SK-N-SH treated with all-trans-retinoic acid at 6 μM for 48 hours (cell line): Measurements from ENCODE around the gene SPOCK2.

Experiments
- ATAC-seq: fragments of 200-7000 bp; cut with Tn5 transposase; 3 replicates; pipeline ENCODE4 v1.9.1; 2020; ENCODE audit warnings: mild to moderate bottlenecking, moderate library complexity
- ARNTL ChIP-seq: fragments of 450-650 bp; formaldehyde crosslinking; IDR thresholded peaks from 2 replicates; pipeline ENCODE4 v1.5.0; 2020; ENCODE audit warnings: low read depth, mild to moderate bottlenecking, moderate library complexity, borderline replicate concordance
- BACH2 ChIP-seq: fragments of 250-450 bp; sonication (Bioruptor Pico); IDR thresholded peaks from 2 replicates; pipeline ENCODE4 v1.9.0; 2021; ENCODE audit warnings: mild to moderate bottlenecking, borderline replicate concordance
- CSDC2 ChIP-seq: fragments of 250-450 bp; sonication (Bioruptor Pico); IDR thresholded peaks from 2 replicates; pipeline ENCODE4 v1.5.0; 2020; ENCODE audit warnings: mild to moderate bottlenecking, moderate library complexity
- ESRRG ChIP-seq: fragments of 250-450 bp; sonication (Bioruptor Pico); IDR thresholded peaks from 2 replicates; pipeline ENCODE4 v1.6.1; 2021; ENCODE audit warnings: mild to moderate bottlenecking
- GLIS3 ChIP-seq: fragments of 250-450 bp; sonication (Bioruptor Pico); IDR thresholded peaks from 2 replicates; pipeline ENCODE4 v1.5.0; 2020; ENCODE audit warnings: mild to moderate bottlenecking, moderate library complexity
- ISL1 ChIP-seq: fragments of 250-450 bp; sonication (Bioruptor Pico); IDR thresholded peaks from 2 replicates; pipeline ENCODE4 v2.1.2; 2022; ENCODE audit warnings: mild to moderate bottlenecking, moderate library complexity
- OSR1 ChIP-seq: fragments of 250-450 bp; sonication (Bioruptor Pico); IDR thresholded peaks from 2 replicates; pipeline ENCODE4 v1.8.0; 2022; ENCODE audit warnings: moderate library complexity, mild to moderate bottlenecking, inconsistent platforms
- PPARA ChIP-seq: fragments of 250-450 bp; sonication (Bioruptor Pico); IDR thresholded peaks from 2 replicates; pipeline ENCODE4 v1.5.0; 2020; ENCODE audit warnings: mild to moderate bottlenecking, borderline replicate concordance
- RARB ChIP-seq: fragments of 250-450 bp; sonication (Bioruptor Pico); IDR thresholded peaks from 2 replicates; pipeline ENCODE4 v1.8.0; 2021; ENCODE audit warnings: mild to moderate bottlenecking, moderate library complexity
- SNAI2 ChIP-seq: fragments of 250-450 bp; sonication (Bioruptor Pico); IDR thresholded peaks from 2 replicates; pipeline ENCODE4 v1.5.0; 2020; ENCODE audit warnings: mild to moderate bottlenecking, moderate library complexity
- TCF4 ChIP-seq: fragments of 250-450 bp; sonication (Bioruptor Pico); IDR thresholded peaks from 2 replicates; pipeline ENCODE4 v1.8.0; 2021; ENCODE audit warnings: mild to moderate bottlenecking, moderate library complexity, borderline replicate concordance
- TOX ChIP-seq: fragments of 250-450 bp; sonication (Bioruptor Pico); IDR thresholded peaks from 2 replicates; pipeline ENCODE4 v1.8.0; 2021; ENCODE audit warnings: mild to moderate bottlenecking, moderate library complexity, borderline replicate concordance
- ZC3H10 ChIP-seq: fragments of 250-450 bp; sonication (Bioruptor Pico); IDR thresholded peaks from 2 replicates; pipeline ENCODE4 v1.5.1; 2021; ENCODE audit warnings: mild to moderate bottlenecking, moderate library complexity
- ZFP3 ChIP-seq: fragments of 250-450 bp; sonication (Bioruptor Pico); IDR thresholded peaks from 2 replicates; pipeline ENCODE4 v1.5.0; 2020; ENCODE audit warnings: mild to moderate bottlenecking, moderate library complexity
- ZFP30 ChIP-seq: fragments of 450-650 bp; formaldehyde crosslinking; IDR thresholded peaks from 2 replicates; pipeline ENCODE4 v1.5.0; 2022; ENCODE audit warnings: mild to moderate bottlenecking, moderate library complexity
- ZNF565 ChIP-seq: fragments of 450-650 bp; formaldehyde crosslinking; conservative IDR thresholded peaks from 2 replicates; pipeline ENCODE4 v1.5.0; 2020; ENCODE audit warnings: low read depth, mild to moderate bottlenecking, moderate library complexity
- ZNF70 ChIP-seq: fragments of 450-650 bp; formaldehyde crosslinking; IDR thresholded peaks from 2 replicates; pipeline ENCODE4 v1.5.0; 2020; ENCODE audit warnings: mild to moderate bottlenecking, moderate library complexity
- ZNF8 ChIP-seq: fragments of 450-650 bp; formaldehyde crosslinking; IDR thresholded peaks from 2 replicates; pipeline ENCODE4 v1.5.0; 2020; ENCODE audit warnings: mild to moderate bottlenecking, moderate library complexity
- TF ChIP-seq, protein P1 (sequence below): fragments of 250-450 bp; sonication (Bioruptor Pico); IDR thresholded peaks from 2 replicates; pipeline ENCODE4 v1.5.1; 2021; ENCODE audit warnings: mild to moderate bottlenecking, moderate library complexity
- TF ChIP-seq, protein P2 (sequence below): fragments of 250-450 bp; sonication (Bioruptor Pico); IDR thresholded peaks from 2 replicates; pipeline ENCODE4 v1.8.0; 2021; ENCODE audit warnings: low read depth, mild to moderate bottlenecking, moderate library complexity, borderline replicate concordance
- TF ChIP-seq, protein P3 (sequence below): fragments of 250-450 bp; sonication (Bioruptor Pico); IDR thresholded peaks from 2 replicates; pipeline ENCODE4 v1.5.0; 2020; ENCODE audit warnings: mild to moderate bottlenecking, moderate library complexity
- TF ChIP-seq, protein P4 (sequence below): fragments of 250-450 bp; sonication (Bioruptor Pico); IDR thresholded peaks from 2 replicates; pipeline ENCODE4 v1.8.0; 2020; ENCODE audit warnings: mild to moderate bottlenecking, moderate library complexity, borderline replicate concordance
- TF ChIP-seq, protein P5 (sequence below): fragments of 250-450 bp; sonication (Bioruptor Pico); IDR thresholded peaks from 2 replicates; pipeline ENCODE4 v1.5.1; 2020; ENCODE audit warnings: low read depth, mild to moderate bottlenecking, moderate library complexity

SPOCK2 gene

DNA sequence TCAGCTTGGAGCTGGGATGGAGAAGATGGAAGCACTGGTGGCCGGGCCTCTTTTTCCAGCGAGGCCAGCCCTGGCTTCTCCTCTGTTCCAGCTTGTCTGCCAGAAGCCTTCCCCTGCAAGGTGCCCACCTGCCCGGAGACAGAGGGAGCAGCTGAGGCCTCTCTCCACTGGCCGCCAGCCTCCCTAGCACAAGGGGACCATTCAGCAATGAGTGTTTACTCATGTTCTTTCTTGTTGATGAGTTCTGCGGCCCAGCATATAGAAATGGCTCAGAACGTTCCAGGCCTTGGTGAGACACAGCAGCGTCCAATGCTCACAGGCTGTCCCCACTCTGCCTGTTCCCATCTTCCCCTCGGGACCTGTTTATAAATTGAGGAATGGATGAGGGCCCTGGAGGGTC, 76.9 kb downstream of the SPOCK2 start:
- ATAC-seq = no peak
- TF ChIP-seq, protein P1, sequence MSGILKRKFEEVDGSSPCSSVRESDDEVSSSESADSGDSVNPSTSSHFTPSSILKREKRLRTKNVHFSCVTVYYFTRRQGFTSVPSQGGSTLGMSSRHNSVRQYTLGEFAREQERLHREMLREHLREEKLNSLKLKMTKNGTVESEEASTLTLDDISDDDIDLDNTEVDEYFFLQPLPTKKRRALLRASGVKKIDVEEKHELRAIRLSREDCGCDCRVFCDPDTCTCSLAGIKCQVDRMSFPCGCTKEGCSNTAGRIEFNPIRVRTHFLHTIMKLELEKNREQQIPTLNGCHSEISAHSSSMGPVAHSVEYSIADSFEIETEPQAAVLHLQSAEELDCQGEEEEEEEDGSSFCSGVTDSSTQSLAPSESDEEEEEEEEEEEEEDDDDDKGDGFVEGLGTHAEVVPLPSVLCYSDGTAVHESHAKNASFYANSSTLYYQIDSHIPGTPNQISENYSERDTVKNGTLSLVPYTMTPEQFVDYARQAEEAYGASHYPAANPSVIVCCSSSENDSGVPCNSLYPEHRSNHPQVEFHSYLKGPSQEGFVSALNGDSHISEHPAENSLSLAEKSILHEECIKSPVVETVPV (CRISPR knock-in tag) = no peak
- TF ChIP-seq RARB (CRISPR knock-in tag) = no peak
- no peak for TF ChIP-seq TCF4 (CRISPR knock-in tag)
- TF ChIP-seq OSR1 (CRISPR knock-in tag) = no peak
- TF ChIP-seq ESRRG = no peak
- no peak for TF ChIP-seq ZFP30 (CRISPR knock-in tag)
- no peak for TF ChIP-seq ZFP3 (CRISPR knock-in tag)
- TF ChIP-seq, protein P2, sequence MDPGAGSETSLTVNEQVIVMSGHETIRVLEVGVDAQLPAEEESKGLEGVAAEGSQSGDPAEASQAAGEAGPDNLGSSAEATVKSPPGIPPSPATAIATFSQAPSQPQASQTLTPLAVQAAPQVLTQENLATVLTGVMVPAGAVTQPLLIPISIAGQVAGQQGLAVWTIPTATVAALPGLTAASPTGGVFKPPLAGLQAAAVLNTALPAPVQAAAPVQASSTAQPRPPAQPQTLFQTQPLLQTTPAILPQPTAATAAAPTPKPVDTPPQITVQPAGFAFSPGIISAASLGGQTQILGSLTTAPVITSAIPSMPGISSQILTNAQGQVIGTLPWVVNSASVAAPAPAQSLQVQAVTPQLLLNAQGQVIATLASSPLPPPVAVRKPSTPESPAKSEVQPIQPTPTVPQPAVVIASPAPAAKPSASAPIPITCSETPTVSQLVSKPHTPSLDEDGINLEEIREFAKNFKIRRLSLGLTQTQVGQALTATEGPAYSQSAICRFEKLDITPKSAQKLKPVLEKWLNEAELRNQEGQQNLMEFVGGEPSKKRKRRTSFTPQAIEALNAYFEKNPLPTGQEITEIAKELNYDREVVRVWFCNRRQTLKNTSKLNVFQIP (CRISPR knock-in tag) = no peak
- no peak for TF ChIP-seq TOX
- no peak for TF ChIP-seq ZC3H10 (CRISPR knock-in tag)
- TF ChIP-seq SNAI2 (CRISPR knock-in tag) = no peak
- no peak for TF ChIP-seq ZNF565 (CRISPR knock-in tag)
- TF ChIP-seq ISL1 (CRISPR knock-in tag) = no peak

DNA sequence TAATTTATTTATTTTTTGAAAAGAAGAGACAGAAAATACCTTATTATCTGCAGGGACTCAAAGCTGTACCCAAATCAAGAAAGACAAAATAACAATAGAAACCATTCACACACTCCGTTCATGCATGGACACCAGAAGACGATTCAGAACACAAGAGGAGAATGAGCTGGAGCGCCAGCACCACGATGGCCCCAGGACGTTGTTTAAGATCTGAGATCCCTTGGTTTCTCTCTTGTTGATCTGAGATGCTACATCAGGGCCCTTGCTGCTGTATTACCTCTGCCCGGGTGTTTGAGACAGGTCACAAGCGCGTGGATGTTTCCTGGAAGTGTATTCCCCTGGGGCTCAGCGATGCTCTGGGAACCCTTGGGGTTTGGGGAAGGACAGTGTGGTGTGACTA, 77.3 kb downstream of the SPOCK2 start:
- TF ChIP-seq TCF4 (CRISPR knock-in tag) (no peak), ISL1 (CRISPR knock-in tag) (no peak), CSDC2 (no peak), ZFP3 (CRISPR knock-in tag) (no peak), ZFP30 (CRISPR knock-in tag) (no peak), ZC3H10 (CRISPR knock-in tag) (no peak), SNAI2 (CRISPR knock-in tag) (no peak), ARNTL (CRISPR knock-in tag) (no peak), TOX (no peak), PPARA (CRISPR knock-in tag) (no peak)
- TF ChIP-seq, protein P1 (CRISPR knock-in tag) = no peak
- TF ChIP-seq, protein P3, sequence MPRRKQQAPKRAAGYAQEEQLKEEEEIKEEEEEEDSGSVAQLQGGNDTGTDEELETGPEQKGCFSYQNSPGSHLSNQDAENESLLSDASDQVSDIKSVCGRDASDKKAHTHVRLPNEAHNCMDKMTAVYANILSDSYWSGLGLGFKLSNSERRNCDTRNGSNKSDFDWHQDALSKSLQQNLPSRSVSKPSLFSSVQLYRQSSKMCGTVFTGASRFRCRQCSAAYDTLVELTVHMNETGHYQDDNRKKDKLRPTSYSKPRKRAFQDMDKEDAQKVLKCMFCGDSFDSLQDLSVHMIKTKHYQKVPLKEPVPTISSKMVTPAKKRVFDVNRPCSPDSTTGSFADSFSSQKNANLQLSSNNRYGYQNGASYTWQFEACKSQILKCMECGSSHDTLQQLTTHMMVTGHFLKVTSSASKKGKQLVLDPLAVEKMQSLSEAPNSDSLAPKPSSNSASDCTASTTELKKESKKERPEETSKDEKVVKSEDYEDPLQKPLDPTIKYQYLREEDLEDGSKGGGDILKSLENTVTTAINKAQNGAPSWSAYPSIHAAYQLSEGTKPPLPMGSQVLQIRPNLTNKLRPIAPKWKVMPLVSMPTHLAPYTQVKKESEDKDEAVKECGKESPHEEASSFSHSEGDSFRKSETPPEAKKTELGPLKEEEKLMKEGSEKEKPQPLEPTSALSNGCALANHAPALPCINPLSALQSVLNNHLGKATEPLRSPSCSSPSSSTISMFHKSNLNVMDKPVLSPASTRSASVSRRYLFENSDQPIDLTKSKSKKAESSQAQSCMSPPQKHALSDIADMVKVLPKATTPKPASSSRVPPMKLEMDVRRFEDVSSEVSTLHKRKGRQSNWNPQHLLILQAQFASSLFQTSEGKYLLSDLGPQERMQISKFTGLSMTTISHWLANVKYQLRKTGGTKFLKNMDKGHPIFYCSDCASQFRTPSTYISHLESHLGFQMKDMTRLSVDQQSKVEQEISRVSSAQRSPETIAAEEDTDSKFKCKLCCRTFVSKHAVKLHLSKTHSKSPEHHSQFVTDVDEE (CRISPR knock-in tag) = no peak
- TF ChIP-seq, protein P4, sequence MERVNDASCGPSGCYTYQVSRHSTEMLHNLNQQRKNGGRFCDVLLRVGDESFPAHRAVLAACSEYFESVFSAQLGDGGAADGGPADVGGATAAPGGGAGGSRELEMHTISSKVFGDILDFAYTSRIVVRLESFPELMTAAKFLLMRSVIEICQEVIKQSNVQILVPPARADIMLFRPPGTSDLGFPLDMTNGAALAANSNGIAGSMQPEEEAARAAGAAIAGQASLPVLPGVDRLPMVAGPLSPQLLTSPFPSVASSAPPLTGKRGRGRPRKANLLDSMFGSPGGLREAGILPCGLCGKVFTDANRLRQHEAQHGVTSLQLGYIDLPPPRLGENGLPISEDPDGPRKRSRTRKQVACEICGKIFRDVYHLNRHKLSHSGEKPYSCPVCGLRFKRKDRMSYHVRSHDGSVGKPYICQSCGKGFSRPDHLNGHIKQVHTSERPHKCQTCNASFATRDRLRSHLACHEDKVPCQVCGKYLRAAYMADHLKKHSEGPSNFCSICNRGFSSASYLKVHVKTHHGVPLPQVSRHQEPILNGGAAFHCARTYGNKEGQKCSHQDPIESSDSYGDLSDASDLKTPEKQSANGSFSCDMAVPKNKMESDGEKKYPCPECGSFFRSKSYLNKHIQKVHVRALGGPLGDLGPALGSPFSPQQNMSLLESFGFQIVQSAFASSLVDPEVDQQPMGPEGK = no peak
- no peak for ATAC-seq

DNA sequence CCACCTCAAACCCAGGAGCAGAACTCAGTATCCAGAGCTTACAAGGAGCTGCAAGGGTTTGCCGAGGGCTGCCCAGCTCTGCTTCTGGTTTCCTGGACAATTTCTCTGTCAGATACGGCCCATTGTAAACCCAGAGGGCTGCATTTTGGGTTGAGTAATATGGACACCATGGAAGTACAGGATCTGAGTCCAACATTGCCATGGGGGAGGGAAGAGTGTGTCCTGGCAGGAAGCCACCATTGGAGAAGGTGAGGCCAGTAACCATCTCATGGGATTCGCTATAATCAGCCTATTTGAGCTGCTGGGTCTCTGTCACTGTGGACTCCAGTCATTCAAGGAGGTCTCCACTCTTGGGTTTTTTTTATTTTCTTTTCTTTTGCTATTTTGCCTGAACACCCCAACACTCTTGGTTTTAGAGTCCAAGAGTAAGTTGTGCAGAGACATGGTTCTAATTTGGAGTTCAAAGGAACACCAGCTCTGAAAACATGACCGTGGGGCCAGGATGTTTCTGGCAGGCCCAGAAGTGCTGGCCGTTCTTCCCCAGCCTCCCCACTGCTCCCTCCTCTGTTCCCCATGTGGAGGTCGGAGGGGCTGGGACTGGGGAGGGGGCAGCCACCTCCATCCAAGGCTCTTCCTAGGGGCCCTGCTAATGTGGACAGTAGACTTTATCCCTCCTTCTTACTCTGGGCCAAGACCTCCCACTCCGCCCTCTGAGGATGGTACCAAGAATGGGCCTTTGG, 77.9 kb downstream of the SPOCK2 start:
- no peak for ATAC-seq
- TF ChIP-seq TCF4 (CRISPR knock-in tag) (no peak), ARNTL (CRISPR knock-in tag) (no peak), GLIS3 (CRISPR knock-in tag) (no peak), ESRRG (no peak), ZNF8 (CRISPR knock-in tag) (no peak), PPARA (CRISPR knock-in tag) (no peak), ISL1 (CRISPR knock-in tag) (no peak), ZNF565 (CRISPR knock-in tag) (no peak), CSDC2 (no peak), RARB (CRISPR knock-in tag) (no peak), ZFP30 (CRISPR knock-in tag) (no peak), TOX (no peak), OSR1 (CRISPR knock-in tag) (no peak), ZC3H10 (CRISPR knock-in tag) (no peak), SNAI2 (CRISPR knock-in tag) (no peak), BACH2 (CRISPR knock-in tag) (no peak), ZNF70 (CRISPR knock-in tag) (no peak)
- TF ChIP-seq, protein P5, sequence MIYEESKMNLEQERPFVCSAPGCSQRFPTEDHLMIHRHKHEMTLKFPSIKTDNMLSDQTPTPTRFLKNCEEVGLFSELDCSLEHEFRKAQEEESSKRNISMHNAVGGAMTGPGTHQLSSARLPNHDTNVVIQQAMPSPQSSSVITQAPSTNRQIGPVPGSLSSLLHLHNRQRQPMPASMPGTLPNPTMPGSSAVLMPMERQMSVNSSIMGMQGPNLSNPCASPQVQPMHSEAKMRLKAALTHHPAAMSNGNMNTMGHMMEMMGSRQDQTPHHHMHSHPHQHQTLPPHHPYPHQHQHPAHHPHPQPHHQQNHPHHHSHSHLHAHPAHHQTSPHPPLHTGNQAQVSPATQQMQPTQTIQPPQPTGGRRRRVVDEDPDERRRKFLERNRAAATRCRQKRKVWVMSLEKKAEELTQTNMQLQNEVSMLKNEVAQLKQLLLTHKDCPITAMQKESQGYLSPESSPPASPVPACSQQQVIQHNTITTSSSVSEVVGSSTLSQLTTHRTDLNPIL (CRISPR knock-in tag) = no peak
- TF ChIP-seq, protein P2 (CRISPR knock-in tag) = no peak
